MM.1S (cell line): ENCODE results near the gene CELF4.

Source experiments
- EZH2phosphoT487 ChIP-seq: fragments of 300-600 bp; sonication (generic); IDR thresholded peaks from 2 replicates; pipeline ENCODE4 v1.6.1; 2018; ENCODE audit warnings: antibody characterized with exemption, low read length
- TF ChIP-seq, protein P1 (sequence below): fragments of 300-600 bp; sonication (generic); IDR thresholded peaks from 2 replicates; pipeline ENCODE4 v1.5.1; 2016; ENCODE audit warnings: antibody characterized with exemption, low read length, mixed read lengths

DNA sequence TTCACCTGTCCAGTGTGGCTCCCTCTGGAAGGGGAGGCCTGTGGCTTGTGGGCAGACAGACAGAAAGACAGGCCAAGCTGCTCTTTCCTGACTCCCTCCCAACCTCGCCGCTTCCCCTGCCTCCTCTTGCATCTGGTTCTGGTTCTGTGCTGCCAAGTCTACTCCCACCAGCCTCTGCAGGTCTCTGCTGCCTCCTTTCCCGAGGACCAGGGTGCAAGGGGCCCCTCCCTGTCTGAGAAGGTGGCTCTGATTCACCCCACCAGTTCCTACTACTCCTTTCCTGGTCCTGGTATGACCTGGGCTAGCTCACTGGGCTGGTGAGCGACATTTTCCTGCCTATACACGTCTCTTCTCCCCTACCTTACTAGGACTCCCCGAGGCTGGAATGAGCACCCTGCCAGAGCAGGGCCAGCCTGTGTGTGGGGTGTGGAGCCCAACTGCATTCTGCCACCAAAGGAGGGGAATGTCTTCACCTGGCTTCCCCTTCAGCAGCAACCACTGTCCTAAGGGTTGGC, 238.5 kb downstream of the CELF4 start:
- TF ChIP-seq EZH2phosphoT487 = no peak
- TF ChIP-seq, protein P1, sequence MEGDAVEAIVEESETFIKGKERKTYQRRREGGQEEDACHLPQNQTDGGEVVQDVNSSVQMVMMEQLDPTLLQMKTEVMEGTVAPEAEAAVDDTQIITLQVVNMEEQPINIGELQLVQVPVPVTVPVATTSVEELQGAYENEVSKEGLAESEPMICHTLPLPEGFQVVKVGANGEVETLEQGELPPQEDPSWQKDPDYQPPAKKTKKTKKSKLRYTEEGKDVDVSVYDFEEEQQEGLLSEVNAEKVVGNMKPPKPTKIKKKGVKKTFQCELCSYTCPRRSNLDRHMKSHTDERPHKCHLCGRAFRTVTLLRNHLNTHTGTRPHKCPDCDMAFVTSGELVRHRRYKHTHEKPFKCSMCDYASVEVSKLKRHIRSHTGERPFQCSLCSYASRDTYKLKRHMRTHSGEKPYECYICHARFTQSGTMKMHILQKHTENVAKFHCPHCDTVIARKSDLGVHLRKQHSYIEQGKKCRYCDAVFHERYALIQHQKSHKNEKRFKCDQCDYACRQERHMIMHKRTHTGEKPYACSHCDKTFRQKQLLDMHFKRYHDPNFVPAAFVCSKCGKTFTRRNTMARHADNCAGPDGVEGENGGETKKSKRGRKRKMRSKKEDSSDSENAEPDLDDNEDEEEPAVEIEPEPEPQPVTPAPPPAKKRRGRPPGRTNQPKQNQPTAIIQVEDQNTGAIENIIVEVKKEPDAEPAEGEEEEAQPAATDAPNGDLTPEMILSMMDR = no peak
